HG02970 (cell line): ENCODE results near the gene CSH2.
"Not testable (repeated sequence)": the region's sequence is repeated elsewhere in the genome, so short reads cannot be mapped to it uniquely, and the experiment has no call there.

ENCODE experiments used
- ATAC-seq: cut with Tn5 transposase; IDR thresholded peaks from one replicate; pipeline ENCODE4 v1.9.1; 2021; ENCODE audit warnings: mild to moderate bottlenecking, moderate library complexity, moderate number of reproducible peaks; ENCODE audit not compliant: unreplicated experiment, low FRiP score

The CSH2 gene

DNA sequence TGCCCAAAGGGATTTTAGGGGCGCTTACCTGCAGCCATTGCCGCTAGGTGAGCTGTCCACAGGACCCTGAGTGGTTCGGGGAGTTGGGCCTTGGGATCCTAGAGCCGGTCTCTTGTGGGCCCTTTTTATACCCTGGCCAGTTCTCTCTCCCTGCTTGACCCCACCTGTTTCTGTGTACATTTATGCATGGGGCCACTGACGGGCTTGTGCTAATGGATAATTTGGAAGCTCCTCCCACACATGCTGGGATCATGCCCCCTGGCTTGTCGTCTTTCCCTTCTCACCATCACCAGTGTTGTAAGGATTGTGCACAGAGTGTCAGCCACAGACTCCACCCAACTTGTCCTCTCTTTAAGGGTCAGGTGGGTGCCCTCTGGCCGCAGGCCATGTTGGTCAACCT lies at the start of gene CSH2:
TSS of gene CSH2 (minus strand) at position 101 of the 400 bp plus-strand sequence. CDS start at position 38, 63 bp downstream.
- ATAC-seq = not testable (repeated sequence)

GRCh38 chr17:63922402-63922801 lies 48.9 kb upstream of the CSH2 start:
- ATAC-seq = not testable (repeated sequence)

GRCh38 chr17:63920779-63921178 lies 47.3 kb upstream of the CSH2 start:
- not testable (repeated sequence) for ATAC-seq

GRCh38 chr17:63920050-63920449 lies 46.6 kb upstream of the CSH2 start:
- not testable (repeated sequence) for ATAC-seq

GRCh38 chr17:63919311-63919723 lies 45.8 kb upstream of the CSH2 start:
- no peak for ATAC-seq

DNA sequence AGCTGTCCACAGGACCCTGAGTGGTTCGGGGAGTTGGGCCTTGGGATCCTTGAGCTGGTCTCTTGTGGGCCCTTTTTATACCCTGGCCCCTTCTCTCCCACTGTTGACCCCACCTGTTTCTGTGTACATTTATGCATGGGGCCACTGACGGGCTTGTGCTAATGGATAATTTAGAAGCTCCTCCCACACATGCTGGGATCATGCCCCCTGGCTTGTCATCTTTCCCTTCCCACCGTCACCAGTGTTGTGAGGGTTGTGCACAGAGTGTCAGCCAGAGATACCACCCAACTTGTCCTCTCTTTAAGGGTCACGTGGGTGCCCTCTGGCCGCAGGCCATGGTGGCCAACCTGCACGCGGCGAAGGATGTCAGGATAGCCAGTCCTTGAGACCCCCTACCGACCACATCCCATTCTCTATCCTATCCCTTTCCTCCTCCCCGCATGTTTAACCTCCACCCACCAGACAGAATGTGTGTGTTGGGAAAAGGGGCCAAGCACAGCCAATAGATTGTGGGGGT lies 45.4 kb upstream of the CSH2 start, which contains the start of gene GH1:
TSS of gene GH1 (minus strand) at position 51 of the 517 bp plus-strand sequence. CDS start 63 bp downstream, outside the sequence.
- not testable (repeated sequence) for ATAC-seq

GRCh38 chr17:63918305-63918704 lies 44.8 kb upstream of the CSH2 start:
- ATAC-seq = no peak

- no peak for ATAC-seq
These were observed 44.2 kb upstream of the CSH2 start for GRCh38 chr17:63917646-63918045.

GRCh38 chr17:63917206-63917605 lies 43.7 kb upstream of the CSH2 start:
- ATAC-seq = not testable (repeated sequence)

DNA sequence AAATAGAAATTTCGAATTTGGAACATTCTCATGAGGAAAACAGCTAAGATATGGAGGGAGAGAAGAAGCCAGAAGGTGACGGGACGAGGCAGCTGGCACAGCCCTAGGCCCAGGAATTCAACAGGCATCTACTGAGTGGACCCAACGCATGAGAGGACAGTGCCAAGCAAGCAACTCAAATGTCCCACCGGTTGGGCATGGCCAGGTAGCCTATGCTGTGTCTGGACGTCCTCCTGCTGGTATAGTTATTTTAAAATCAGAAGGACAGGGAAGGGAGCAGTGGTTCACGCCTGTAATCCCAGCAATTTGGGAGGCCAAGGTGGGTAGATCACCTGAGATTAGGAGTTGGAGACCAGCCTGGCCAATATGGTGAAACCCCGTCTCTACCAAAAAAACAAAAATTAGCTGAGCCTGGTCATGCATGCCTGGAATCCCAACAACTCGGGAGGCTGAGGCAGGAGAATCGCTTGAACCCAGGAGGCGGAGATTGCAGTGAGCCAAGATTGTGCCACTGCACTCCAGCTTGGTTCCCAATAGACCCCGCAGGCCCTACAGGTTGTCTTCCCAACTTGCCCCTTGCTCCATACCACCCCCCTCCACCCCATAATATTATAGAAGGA lies 43.2 kb upstream of the CSH2 start:
- ATAC-seq = no peak

GRCh38 chr17:63915753-63916152 lies 42.3 kb upstream of the CSH2 start:
- ATAC-seq = not testable (repeated sequence)

- no peak for ATAC-seq
These were observed 41.0 kb upstream of the CSH2 start for GRCh38 chr17:63914471-63914870.

GRCh38 chr17:63911657-63912100 lies 38.2 kb upstream of the CSH2 start:
- ATAC-seq = no peak

GRCh38 chr17:63911041-63911635 lies 37.7 kb upstream of the CSH2 start, which contains the start of gene CSHL1:
CSHL1 (minus strand) TSS chr17:63911258; CDS start chr17:63911196, 62 bp downstream.
- ATAC-seq = no peak

DNA sequence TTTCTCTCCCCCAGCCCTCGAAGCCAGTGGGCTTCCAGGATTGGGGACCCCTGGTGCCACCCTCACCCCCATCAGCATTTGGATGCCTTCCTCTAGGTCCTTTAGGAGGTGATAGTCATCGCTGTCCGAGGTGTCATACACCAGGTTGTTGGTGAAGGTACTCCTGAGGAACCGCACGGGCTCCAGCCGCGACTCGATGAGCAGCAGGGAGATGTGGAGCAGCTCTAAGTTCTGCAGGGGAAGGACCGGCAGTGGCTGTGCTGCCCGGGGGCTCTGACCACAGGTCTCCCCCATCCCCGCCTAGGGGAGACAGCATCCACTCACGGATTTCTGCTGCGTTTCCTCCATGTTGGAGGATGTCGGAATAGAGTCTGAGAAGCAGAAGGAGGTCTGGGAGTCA lies 36.6 kb upstream of the CSH2 start:
- no peak for ATAC-seq

- not testable (repeated sequence) for ATAC-seq
These were observed 36.1 kb upstream of the CSH2 start for GRCh38 chr17:63909586-63909985.

DNA sequence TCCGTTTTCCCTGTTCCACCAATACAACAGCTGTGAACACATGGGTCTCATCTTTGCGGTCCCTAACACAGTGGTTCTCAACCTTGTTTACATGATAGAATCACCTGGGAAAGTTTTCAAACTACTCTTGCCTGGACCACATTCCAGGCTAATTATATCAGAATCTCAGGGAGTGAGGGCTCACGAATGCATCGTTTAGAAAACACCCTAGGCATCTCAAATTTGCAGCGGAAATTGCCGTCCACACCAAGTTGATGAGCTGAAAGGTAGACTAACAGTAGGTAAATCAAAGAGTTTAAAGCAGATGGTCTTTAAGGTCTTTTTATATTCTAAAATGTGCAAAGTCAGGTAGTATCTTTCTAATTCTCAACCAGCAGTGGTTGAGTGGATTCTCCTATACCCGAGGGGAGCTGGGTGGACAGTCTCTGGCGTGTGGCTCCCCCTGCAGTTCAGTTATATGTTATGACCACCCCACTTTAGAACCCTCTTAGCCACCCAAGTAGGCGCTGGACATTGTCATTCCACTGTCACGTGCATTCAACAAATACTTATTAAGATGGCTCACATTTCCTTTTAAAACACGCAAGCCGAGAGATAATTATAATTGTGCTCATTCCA lies 33.8 kb upstream of the CSH2 start:
- not testable (repeated sequence) for ATAC-seq

- not testable (repeated sequence) for ATAC-seq
These were observed 31.3 kb upstream of the CSH2 start for GRCh38 chr17:63904796-63905195.

DNA sequence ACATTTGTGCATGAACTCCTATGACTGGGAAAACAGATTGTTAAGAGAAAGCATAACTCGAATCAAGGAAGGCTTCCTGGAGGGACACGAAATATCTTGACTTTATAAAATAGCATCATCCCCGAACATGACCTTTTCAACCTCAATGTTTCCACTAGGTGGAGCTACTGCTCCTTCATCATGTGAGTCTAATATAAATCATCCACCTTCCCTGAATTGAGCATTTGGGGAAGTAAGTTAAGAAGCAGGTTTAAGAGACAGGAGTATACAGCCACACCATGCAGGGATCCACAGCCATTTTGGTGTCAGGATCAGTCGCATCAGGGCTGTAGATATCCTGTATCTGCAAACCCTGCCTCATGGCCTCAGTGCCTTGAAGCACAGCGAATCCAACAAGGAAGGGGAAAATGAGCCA lies 30.3 kb upstream of the CSH2 start:
- not testable (repeated sequence) for ATAC-seq

DNA sequence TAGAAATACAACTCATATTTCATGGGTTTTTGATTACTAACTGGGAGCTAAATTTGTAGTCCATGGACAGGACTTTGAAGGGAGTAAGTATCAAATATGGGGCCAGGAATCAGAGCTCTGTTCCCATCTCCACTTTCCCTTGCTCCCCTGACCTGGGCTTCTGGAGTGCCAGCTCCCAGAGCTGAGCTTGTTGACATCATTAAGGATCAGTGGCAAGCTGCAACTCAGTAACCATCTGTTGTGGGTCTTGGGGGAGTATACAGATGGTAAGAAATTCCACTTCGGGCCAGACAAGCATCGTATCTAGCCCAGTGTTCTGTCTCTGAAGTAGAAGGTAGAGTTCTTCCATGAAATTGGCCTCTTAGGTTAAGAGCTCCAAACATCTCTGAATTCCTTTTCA lies 28.5 kb upstream of the CSH2 start:
- ATAC-seq = not testable (repeated sequence)
